Embryonic facial prominence (tissue), 1 donor: ENCODE measurements around the gene MOB3B.

Source experiments
- DNase-seq: peaks from one replicate; pipeline ENCODE4 v3.0.0-alpha.2; 2016; ENCODE audit errors: extremely low spot score

MOB3B gene

GRCh38 chr9:27391040-27391895, 138.3 kb downstream of the MOB3B start:
- no peak for DNase-seq

GRCh38 chr9:27388150-27388549, 141.5 kb downstream of the MOB3B start:
- no peak for DNase-seq

GRCh38 chr9:27387722-27388121, 141.9 kb downstream of the MOB3B start:
- DNase-seq, result no peak

- DNase-seq, result peak; percentile 25
Observed at GRCh38 chr9:27386571-27387091, 143.0 kb downstream of the MOB3B start.

GRCh38 chr9:27385606-27386322, 143.8 kb downstream of the MOB3B start:
- DNase-seq, result no peak

- no peak for DNase-seq
Observed at GRCh38 chr9:27384262-27385014, 145.2 kb downstream of the MOB3B start.

- no peak for DNase-seq
Observed at GRCh38 chr9:27383524-27383923, 146.1 kb downstream of the MOB3B start.

- no peak for DNase-seq
Observed at GRCh38 chr9:27382975-27383374, 146.6 kb downstream of the MOB3B start.

- DNase-seq, result no peak
Observed at GRCh38 chr9:27382308-27382707, 147.3 kb downstream of the MOB3B start.

- DNase-seq, result no peak
Observed at GRCh38 chr9:27379311-27380251, 150.0 kb downstream of the MOB3B start.

- DNase-seq, result no peak
Observed at GRCh38 chr9:27377811-27378456, 151.7 kb downstream of the MOB3B start.

- DNase-seq, result no peak
Observed at GRCh38 chr9:27377147-27377807, 152.3 kb downstream of the MOB3B start.

- DNase-seq, result no peak
Observed at GRCh38 chr9:27373851-27374250, 155.8 kb downstream of the MOB3B start.

- DNase-seq, result no peak
Observed at GRCh38 chr9:27372615-27373014, 157.0 kb downstream of the MOB3B start.

- DNase-seq, result no peak
Observed at GRCh38 chr9:27371382-27371781, 158.2 kb downstream of the MOB3B start.

- DNase-seq, result no peak
Observed at GRCh38 chr9:27369591-27369990, 160.0 kb downstream of the MOB3B start.

- DNase-seq, result peak; percentile 76
Observed at GRCh38 chr9:27368316-27368985, 161.2 kb downstream of the MOB3B start.

- no peak for DNase-seq
Observed at GRCh38 chr9:27367921-27368315, 161.7 kb downstream of the MOB3B start.

- no peak for DNase-seq
Observed at GRCh38 chr9:27367175-27367798, 162.3 kb downstream of the MOB3B start.
